Adipocyte (in vitro differentiated cells): ENCODE results near the gene KIAA0825.

Experiments used
- DNase-seq: peaks from one replicate; pipeline ENCODE4 v3.0.0-alpha.2; 2015; ENCODE audit warnings: low read depth
- H3K27me3 ChIP-seq: replicated peaks from 2 replicates; pipeline ENCODE4 v1.7.0; 2013; ENCODE audit warnings: mild to moderate bottlenecking, low read length, moderate library complexity; ENCODE audit not compliant: control insufficient read depth, insufficient read depth
- H3K36me3 ChIP-seq: 2 replicates; pipeline ENCODE4 v1.7.0; 2013; ENCODE audit warnings: low read length, mild to moderate bottlenecking, moderate library complexity; ENCODE audit not compliant: control insufficient read depth, insufficient read depth, severe bottlenecking
- H3K4me1 ChIP-seq: 2 replicates; pipeline ENCODE4 v1.7.0; 2013; ENCODE audit warnings: mild to moderate bottlenecking, low read length, moderate library complexity; ENCODE audit not compliant: control insufficient read depth, insufficient read depth
- H3K4me3 ChIP-seq: 2 replicates; pipeline ENCODE4 v1.7.0; 2013; ENCODE audit warnings: mild to moderate bottlenecking, low read length, moderate library complexity
- H3K9ac ChIP-seq: 2 replicates; pipeline ENCODE4 v1.7.0; 2013; ENCODE audit warnings: mild to moderate bottlenecking, low read length, moderate library complexity
- H3K9me3 ChIP-seq: 2 replicates; pipeline ENCODE4 v1.7.0; 2013; ENCODE audit warnings: mild to moderate bottlenecking, low read length, moderate library complexity; ENCODE audit not compliant: control insufficient read depth

Gene KIAA0825

GRCh38 chr5:94623877-94624276, 5.5 kb upstream of the KIAA0825 start:
- no peak for DNase-seq
- Histone ChIP-seq H3K27me3 (no peaks in the 10 kb centered on the region), H3K9ac (no peak overlapping the region), H3K4me1 (peaks cover 11% of the 10 kb centered on the region), H3K4me3 (no peak overlapping the region), H3K36me3 (no peaks in the 10 kb centered on the region), H3K9me3 (no peaks in the 10 kb centered on the region)

GRCh38 chr5:94623011-94623410, 4.6 kb upstream of the KIAA0825 start:
- H3K27me3 ChIP-seq: no peaks in the 10 kb centered on the region
- no peaks in the 10 kb centered on the region for H3K9me3 ChIP-seq
- no peaks in the 10 kb centered on the region for H3K36me3 ChIP-seq
- H3K4me1 ChIP-seq: peaks cover 11% of the 10 kb centered on the region
- no peak overlapping the region for H3K4me3 ChIP-seq
- H3K9ac ChIP-seq: no peak overlapping the region
- peak; percentile 29 for DNase-seq

GRCh38 chr5:94621763-94622162, 3.4 kb upstream of the KIAA0825 start:
- DNase-seq: no peak
- Histone ChIP-seq H3K9ac (no peak overlapping the region), H3K4me1 (peaks cover 17% of the 10 kb centered on the region)

GRCh38 chr5:94620256-94620655, 1.9 kb upstream of the KIAA0825 start:
- peaks cover 17% of the 10 kb centered on the region for H3K4me1 ChIP-seq
- no peak overlapping the region for H3K9ac ChIP-seq
- H3K27me3 ChIP-seq: no peaks in the 10 kb centered on the region
- H3K4me3 ChIP-seq: no peak overlapping the region
- DNase-seq: no peak
- H3K36me3 ChIP-seq: no peaks in the 10 kb centered on the region
- no peaks in the 10 kb centered on the region for H3K9me3 ChIP-seq

More at GRCh38 chr5:94621763-94622162, 3.4 kb upstream of the KIAA0825 start:
- Histone ChIP-seq H3K36me3 (no peaks in the 10 kb centered on the region), H3K27me3 (no peaks in the 10 kb centered on the region), H3K4me3 (no peak overlapping the region), H3K9me3 (no peaks in the 10 kb centered on the region)

- no peaks in the 10 kb centered on the region for H3K27me3 ChIP-seq
- H3K9ac ChIP-seq: peak overlapping the region; percentile 76
- peaks cover 17% of the 10 kb centered on the region for H3K4me1 ChIP-seq
- H3K4me3 ChIP-seq: peak overlapping the region; percentile 93
- DNase-seq: peak; percentile 89
- H3K9me3 ChIP-seq: no peaks in the 10 kb centered on the region
- no peaks in the 10 kb centered on the region for H3K36me3 ChIP-seq
Measured at GRCh38 chr5:94618029-94618492, 343 bp downstream of the KIAA0825 start.

- Histone ChIP-seq H3K9ac (no peak overlapping the region), H3K36me3 (no peaks in the 10 kb centered on the region), H3K4me1 (peaks cover 13% of the 10 kb centered on the region), H3K27me3 (no peaks in the 10 kb centered on the region), H3K4me3 (no peak overlapping the region), H3K9me3 (no peaks in the 10 kb centered on the region)
- DNase-seq: no peak
Measured at GRCh38 chr5:94615862-94616261, 2.5 kb downstream of the KIAA0825 start.

- H3K4me1 ChIP-seq: peaks cover 7% of the 10 kb centered on the region
- no peak overlapping the region for H3K9ac ChIP-seq
- H3K9me3 ChIP-seq: no peaks in the 10 kb centered on the region
- no peak overlapping the region for H3K4me3 ChIP-seq
- no peaks in the 10 kb centered on the region for H3K36me3 ChIP-seq
- no peaks in the 10 kb centered on the region for H3K27me3 ChIP-seq
- DNase-seq: no peak
Measured at GRCh38 chr5:94614156-94614805, 4.1 kb downstream of the KIAA0825 start.

- no peak for DNase-seq
- Histone ChIP-seq H3K9ac (no peak overlapping the region), H3K27me3 (no peaks in the 10 kb centered on the region), H3K4me3 (no peak overlapping the region), H3K9me3 (no peaks in the 10 kb centered on the region), H3K36me3 (no peaks in the 10 kb centered on the region), H3K4me1 (peaks cover 5% of the 10 kb centered on the region)
Measured at GRCh38 chr5:94613583-94613982, 4.8 kb downstream of the KIAA0825 start.

GRCh38 chr5:94595281-94595840, 23.0 kb downstream of the KIAA0825 start:
- no peaks in the 10 kb centered on the region for H3K9me3 ChIP-seq
- no peak overlapping the region for H3K4me3 ChIP-seq
- no peak overlapping the region for H3K9ac ChIP-seq
- no peaks in the 10 kb centered on the region for H3K36me3 ChIP-seq
- H3K4me1 ChIP-seq: no peaks in the 10 kb centered on the region
- H3K27me3 ChIP-seq: no peaks in the 10 kb centered on the region
- DNase-seq: no peak

GRCh38 chr5:94577466-94578245, 40.7 kb downstream of the KIAA0825 start:
- Histone ChIP-seq H3K9ac (no peak overlapping the region), H3K4me1 (no peaks in the 10 kb centered on the region), H3K4me3 (no peak overlapping the region), H3K36me3 (no peaks in the 10 kb centered on the region), H3K9me3 (no peaks in the 10 kb centered on the region), H3K27me3 (no peaks in the 10 kb centered on the region)
- no peak for DNase-seq

GRCh38 chr5:94575196-94575595, 43.2 kb downstream of the KIAA0825 start:
- Histone ChIP-seq H3K4me3 (no peak overlapping the region), H3K36me3 (no peaks in the 10 kb centered on the region), H3K9ac (no peak overlapping the region), H3K4me1 (no peaks in the 10 kb centered on the region), H3K27me3 (no peaks in the 10 kb centered on the region), H3K9me3 (no peaks in the 10 kb centered on the region)
- no peak for DNase-seq
